A673 (cell line): Measurements from ENCODE around the gene FAIM2.

Source experiments
- CTCF ChIP-seq: fragments of 300-800, 200-600 bp; sonication (generic); conservative IDR thresholded peaks from 2 replicates; pipeline ENCODE4 v1.5.1; 2017; ENCODE audit warnings: low read depth, mild to moderate bottlenecking, antibody characterized with exemption, low read length, moderate library complexity, mixed read lengths
- EZH2 ChIP-seq: fragments of 200-600 bp; sonication (generic); IDR thresholded peaks from 2 replicates; pipeline ENCODE4 v1.6.1; 2017; ENCODE audit warnings: borderline replicate concordance, low read depth, mild to moderate bottlenecking, mixed read lengths, antibody characterized with exemption, low read length; ENCODE audit not compliant: poor library complexity, severe bottlenecking

- TF ChIP-seq CTCF (no peak), EZH2 (no peak)
These were observed 50.0 kb downstream of the FAIM2 start for GRCh38 chr12:49853671-49854070.
